NCI-H1930 (cell line): Measurements from ENCODE around the gene NAA60.
"Not testable (repeated sequence)": the region's sequence is repeated elsewhere in the genome, so short reads cannot be mapped to it uniquely, and the experiment has no call there.

Experiments used
- DNase-seq, 2 experiments: peaks; one replicate each; lab custom pipeline; 2025; lab: John Stamatoyannopoulos, UW

The NAA60 gene

GRCh38 chr16:3461151-3461550 lies 17.7 kb downstream of the NAA60 start:
- DNase-seq, result no peak

DNA sequence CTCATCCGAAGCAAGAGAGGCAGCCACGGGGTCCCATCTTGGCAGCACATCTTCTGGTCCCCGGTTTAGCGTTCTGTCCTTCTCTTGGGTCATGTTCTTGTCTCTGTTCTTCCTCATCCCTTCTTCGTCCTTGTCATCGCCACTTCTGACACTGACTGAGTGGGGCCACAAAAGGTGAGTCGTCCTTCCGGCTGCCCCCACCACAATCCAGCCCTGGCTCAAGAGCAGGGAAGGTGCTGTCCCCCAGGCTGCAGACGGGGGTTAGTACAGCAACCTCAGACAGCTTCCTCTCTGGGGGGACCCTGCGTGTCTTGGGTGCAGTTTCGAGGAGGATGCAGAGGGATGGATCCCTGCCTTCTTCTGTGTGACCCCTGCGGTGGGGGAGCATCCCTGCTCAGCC lies 21.8 kb downstream of the NAA60 start:
- no peak for DNase-seq

DNA sequence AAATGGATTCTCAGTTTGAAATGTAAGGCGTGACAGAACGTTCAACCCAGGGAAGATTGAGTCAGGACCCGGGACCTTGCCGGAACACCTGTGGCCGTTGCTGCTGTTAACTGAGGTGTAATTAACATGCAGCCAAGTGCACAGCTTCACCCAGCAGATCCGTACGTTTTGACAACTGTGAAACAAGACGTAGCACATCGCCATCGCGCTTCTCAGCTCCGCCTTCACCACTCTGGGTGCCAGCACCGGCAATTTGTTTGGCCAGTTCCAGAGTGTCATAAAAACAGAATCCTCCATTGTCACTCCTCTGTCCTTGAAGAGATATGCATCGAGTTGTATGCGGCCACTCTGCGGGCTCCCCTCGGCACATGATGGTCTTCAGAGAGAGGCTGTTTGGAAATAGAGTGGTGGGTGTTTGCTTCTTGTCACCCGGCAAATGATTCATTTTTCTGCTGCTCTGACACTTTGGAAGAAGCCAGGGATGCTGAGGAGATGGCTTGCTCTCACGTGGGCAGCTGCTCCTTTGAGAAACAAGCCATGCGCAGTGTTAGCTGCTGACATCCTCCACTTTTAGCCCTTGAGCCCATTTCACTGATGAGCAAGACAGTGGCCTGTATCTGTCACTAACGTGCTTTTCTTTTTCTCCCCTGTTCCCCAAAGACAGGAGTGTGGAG lies 22.6 kb downstream of the NAA60 start:
- DNase-seq, result no peak

GRCh38 chr16:3467182-3467581 lies 23.7 kb downstream of the NAA60 start:
- DNase-seq, result no peak

GRCh38 chr16:3467921-3468320 lies 24.4 kb downstream of the NAA60 start:
- DNase-seq, result no peak

DNA sequence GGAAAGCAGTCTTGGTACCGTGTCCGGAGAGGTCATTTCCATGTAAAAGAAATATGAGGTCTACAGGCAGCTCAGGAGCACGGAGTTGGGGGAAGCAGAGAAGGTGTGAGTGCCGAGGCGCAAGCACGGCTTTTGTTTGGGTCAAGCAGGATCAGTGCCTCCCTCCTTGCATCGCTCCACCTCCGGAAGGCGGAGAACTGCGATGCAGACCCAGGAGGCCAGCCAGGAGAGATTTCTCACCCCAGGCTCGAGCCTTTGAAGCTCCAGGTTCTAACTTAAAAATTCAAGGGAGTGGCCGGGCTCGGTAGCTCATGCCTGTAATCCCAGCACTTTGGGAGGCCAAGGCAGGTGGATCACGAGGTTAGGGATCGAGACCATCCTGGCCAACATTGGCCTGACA lies 25.0 kb downstream of the NAA60 start:
- no peak for DNase-seq

DNA sequence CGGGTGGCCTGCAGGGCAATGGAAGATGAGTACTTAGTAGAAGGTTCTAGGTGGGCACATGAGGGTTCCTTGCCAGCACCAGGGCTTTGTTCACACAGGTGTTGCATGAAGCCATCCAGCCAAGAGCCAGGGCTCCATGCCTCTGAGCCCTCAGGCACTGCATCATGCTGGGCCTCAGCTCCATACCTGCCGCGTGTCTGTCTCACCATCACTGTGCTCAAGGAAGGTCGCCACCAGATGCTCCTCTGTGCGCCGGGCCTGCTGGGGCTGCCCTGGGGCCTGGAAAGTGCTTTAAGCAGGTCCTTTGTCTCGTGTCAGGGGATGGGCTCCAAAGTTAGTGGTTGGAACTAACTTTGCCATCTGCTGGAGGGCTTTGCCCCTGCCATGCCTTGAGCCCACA lies 26.3 kb downstream of the NAA60 start:
- DNase-seq, result no peak

DNA sequence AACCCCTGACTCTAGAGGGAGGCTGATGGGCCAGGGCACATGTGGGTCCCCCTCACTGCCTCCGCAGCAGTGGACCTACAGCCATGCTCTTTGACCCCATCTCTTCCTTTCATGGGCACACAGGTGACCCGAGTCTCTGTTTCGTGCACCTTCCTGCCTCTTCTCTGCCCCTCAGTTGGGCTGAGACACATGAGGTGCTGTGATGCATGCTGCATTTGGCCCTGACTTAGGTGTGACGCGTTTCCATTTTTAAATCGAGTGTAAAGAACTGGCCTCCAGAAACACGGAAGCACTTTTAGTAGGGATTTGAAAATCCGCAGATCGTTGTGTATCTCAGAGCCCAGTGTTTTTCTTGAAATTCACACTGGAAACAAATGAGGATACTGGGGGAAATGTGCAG lies 27.2 kb downstream of the NAA60 start:
- no peak for DNase-seq

DNA sequence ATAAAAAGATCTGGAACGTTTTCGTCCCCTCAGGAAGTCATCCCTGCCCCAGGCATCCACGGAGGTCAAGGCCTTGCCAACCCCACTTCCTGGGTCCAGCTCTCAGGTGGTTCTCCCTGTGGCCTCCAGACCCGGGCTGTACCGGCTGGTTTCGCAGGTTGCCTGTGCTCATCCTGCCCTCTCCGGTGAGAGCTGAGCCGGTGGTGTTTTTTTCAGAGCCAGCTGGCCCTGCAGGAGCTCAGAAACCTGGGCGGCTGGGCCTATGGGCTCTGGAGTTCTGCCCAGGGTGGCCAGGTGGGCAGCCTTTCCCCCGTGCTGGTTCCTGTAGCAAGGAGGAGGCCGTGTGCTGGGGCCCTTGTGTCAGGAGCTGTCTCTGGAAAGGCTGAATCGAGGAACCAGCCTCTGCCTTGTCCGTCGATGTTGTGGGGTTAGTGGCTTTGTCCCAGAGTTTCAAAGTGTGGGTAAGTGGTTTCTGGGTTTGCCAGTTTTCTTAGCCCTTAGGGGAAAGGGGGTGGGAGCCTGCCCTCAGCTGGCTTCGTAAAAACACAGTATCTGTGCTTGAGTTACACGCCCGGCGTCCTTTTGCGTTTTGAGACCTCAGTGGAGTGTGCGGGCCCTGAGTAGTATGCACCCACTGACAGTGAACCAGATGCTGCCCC lies 28.2 kb downstream of the NAA60 start:
- no peak for DNase-seq

GRCh38 chr16:3472878-3473595 lies 29.6 kb downstream of the NAA60 start:
- DNase-seq, result no peak

- not testable (repeated sequence) for DNase-seq
Observed at GRCh38 chr16:3473596-3473943, 30.1 kb downstream of the NAA60 start.

- DNase-seq, result no peak
Observed at GRCh38 chr16:3474136-3474779, 30.8 kb downstream of the NAA60 start.

GRCh38 chr16:3474870-3475269 lies 31.4 kb downstream of the NAA60 start:
- DNase-seq, result not testable (repeated sequence)

- DNase-seq, result no peak
Observed at GRCh38 chr16:3475604-3476375, 32.3 kb downstream of the NAA60 start.

GRCh38 chr16:3476409-3476808 lies 32.9 kb downstream of the NAA60 start:
- DNase-seq, result no peak

GRCh38 chr16:3478242-3478925 lies 34.9 kb downstream of the NAA60 start:
- no peak for DNase-seq

- DNase-seq, result no peak
Observed at GRCh38 chr16:3479654-3480216, 36.3 kb downstream of the NAA60 start.

DNA sequence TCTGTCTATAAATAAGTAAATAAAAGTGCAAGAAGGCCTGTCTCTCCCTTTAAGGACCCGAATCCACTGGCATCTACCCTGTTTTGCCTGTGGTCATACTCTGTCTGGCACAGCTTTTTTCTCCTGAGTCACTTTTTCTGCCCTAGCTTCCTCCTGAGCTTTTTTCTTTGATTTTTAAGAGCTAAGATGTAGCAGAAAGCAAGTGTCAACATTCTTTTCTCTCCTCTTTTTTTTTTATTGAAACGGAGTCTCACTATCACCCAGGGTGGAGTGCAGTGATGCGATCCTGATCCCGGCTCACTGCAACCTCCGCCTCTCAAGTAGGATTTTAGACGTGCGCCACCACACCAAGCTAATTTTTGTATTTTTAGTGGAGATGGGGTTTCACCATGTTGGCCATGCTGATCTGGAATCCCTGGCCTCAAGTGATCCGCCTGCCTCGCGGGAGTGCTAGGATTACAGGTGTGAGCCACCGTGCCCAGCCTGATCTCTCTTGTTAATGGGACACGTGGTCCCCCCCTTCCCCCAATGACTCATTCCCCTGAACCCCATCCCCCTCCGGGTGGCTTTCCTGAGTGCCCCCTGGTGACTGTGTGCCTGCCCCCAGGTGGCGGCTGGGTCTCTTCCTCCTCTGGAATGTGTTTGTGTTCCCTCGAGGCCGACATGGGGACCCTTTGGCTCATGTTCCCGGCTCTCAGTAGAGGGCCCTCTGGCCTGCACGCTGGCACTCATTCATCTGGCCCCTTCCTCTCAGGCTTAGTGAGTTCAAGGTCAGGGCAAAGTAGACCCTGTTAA lies 37.6 kb downstream of the NAA60 start:
- DNase-seq, result no peak

GRCh38 chr16:3481696-3482658 lies 38.5 kb downstream of the NAA60 start:
- no peak for DNase-seq
